Mesothelial cell of epicardium (in vitro differentiated cells): ENCODE data around the gene ESRRA. TPM values are rescaled to one million over a fixed set of nuclear protein-coding genes. Genes with fewer than 3 reads are reported as not detected.

ENCODE experiments used
- DNase-seq, 2 experiments: peaks; one replicate each; pipeline ENCODE4 v3.0.0; 2021; ENCODE audit warnings: low spot score in 2 of 2; ENCODE audit not compliant: unreplicated experiment in 2 of 2
- H3K27ac Mint-ChIP-seq: 2 replicates; pipeline ENCODE4 v1.8.0; 2021; ENCODE audit warnings: mixed read lengths
- H3K27me3 Mint-ChIP-seq: 2 replicates; pipeline ENCODE4 v1.8.0; 2021; ENCODE audit warnings: low read depth, mixed read lengths
- H3K36me3 Mint-ChIP-seq: 2 replicates; pipeline ENCODE4 v1.8.0; 2021; ENCODE audit warnings: mixed read lengths
- H3K4me1 Mint-ChIP-seq: 2 replicates; pipeline ENCODE4 v1.8.0; 2021; ENCODE audit warnings: mixed read lengths
- H3K4me3 Mint-ChIP-seq: 2 replicates; pipeline ENCODE4 v1.8.0; 2021; ENCODE audit warnings: mild to moderate bottlenecking, moderate library complexity, mixed read lengths
- H3K9me3 Mint-ChIP-seq: 2 replicates; pipeline ENCODE4 v1.8.0; 2021; ENCODE audit warnings: mixed read lengths
- total RNA-seq: library from RNA; stranded (reverse); gene quantifications from 3 replicates; pipeline ENCODE4 v1.2.1, GENCODE V29; 2021
- TF ChIP-seq, protein P1 (sequence below): fragments of 200-600 bp; sonication (generic); IDR thresholded peaks from one replicate; pipeline ENCODE4 v1.5.0; 2021; ENCODE audit warnings: antibody characterized with exemption; ENCODE audit not compliant: unreplicated experiment

The ESRRA gene
- total RNA-seq, 1 donor from 2014 or later: 26.6 TPM

DNA sequence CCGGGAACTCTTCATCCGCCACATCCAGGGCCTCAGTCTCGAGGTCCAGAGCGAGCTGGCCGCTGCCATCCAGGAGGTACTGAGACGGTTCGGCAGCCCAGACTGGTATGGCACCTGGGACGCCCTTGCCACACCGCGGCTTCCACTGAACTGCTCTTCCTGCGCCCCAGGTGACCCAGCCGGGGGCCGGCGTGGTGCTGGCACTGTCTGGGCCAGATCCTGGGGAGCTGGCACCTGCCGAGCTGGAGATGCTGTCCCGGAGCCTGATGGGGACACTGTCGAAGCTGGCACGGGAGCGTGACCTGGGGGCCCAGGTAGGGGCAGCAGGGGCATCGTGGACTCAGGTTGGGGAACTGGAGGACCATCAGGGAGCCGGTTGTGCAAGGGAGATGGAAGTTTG, 36.1 kb downstream of the ESRRA start:
- peak overlapping the region; percentile 63 for H3K4me3 Mint-ChIP-seq
- H3K27me3 Mint-ChIP-seq: peaks cover 3% of the 10 kb centered on the region
- no peaks in the 10 kb centered on the region for H3K36me3 Mint-ChIP-seq
- DNase-seq: no peak
- TF ChIP-seq, protein P1, sequence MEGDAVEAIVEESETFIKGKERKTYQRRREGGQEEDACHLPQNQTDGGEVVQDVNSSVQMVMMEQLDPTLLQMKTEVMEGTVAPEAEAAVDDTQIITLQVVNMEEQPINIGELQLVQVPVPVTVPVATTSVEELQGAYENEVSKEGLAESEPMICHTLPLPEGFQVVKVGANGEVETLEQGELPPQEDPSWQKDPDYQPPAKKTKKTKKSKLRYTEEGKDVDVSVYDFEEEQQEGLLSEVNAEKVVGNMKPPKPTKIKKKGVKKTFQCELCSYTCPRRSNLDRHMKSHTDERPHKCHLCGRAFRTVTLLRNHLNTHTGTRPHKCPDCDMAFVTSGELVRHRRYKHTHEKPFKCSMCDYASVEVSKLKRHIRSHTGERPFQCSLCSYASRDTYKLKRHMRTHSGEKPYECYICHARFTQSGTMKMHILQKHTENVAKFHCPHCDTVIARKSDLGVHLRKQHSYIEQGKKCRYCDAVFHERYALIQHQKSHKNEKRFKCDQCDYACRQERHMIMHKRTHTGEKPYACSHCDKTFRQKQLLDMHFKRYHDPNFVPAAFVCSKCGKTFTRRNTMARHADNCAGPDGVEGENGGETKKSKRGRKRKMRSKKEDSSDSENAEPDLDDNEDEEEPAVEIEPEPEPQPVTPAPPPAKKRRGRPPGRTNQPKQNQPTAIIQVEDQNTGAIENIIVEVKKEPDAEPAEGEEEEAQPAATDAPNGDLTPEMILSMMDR: no peak
- no peaks in the 10 kb centered on the region for H3K9me3 Mint-ChIP-seq
- no peak overlapping the region for H3K27ac Mint-ChIP-seq
- peaks cover 13% of the 10 kb centered on the region for H3K4me1 Mint-ChIP-seq

DNA sequence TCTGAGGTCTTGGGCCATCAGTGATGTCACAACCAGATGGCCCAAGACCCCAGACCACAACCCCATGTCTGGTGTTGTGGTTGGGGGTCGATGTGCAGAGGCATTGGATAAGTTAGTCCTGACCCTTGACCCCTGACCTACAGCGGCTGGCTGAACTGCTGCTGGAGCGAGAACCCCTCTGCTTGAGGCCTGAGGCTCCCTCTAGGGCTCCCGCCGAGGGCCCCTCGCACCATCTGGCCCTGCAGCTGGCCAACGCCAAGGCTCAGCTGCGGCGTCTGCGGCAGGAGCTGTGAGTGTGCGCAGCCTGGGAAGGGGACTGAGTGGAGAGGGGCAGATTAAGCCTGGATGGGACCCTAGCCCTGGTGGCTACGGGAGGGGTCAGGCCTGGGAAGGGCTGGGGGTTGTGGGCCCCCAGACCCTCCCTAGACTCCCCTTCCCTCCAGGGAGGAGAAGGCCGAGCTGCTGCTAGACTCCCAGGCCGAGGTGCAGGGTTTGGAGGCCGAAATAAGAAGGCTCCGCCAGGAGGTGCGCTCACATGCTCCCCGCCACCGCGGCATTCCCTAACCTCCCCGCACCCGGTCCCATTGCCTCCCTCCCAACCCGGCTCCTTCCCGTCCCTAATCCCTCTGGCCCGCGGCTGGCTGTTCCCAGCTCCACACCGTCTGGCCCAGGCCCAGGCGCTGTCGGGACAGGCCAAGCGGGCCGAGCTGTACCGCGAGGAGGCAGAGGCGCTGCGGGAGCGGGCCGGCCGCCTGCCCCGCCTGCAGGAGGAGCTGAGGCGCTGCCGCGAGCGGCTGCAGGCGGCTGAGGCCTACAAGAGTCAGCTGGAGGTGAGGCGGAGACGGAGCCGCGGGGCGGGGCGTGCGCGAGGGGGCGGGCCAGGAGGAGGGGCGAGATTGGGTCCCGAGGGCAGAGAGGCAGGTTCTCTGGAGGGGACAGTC, 36.8 kb downstream of the ESRRA start:
- TF ChIP-seq, protein P1: no peak
- Mint-ChIP-seq H3K27me3 (peaks cover 3% of the 10 kb centered on the region), H3K27ac (peak overlapping the region; percentile 56), H3K4me1 (peaks cover 13% of the 10 kb centered on the region), H3K9me3 (no peaks in the 10 kb centered on the region), H3K4me3 (peak overlapping the region; percentile 44), H3K36me3 (no peaks in the 10 kb centered on the region)
- DNase-seq: peak; percentile 79 to 90

- DNase-seq: no peak
- peaks cover 3% of the 10 kb centered on the region for H3K27me3 Mint-ChIP-seq
- H3K4me1 Mint-ChIP-seq: peaks cover 11% of the 10 kb centered on the region
- H3K27ac Mint-ChIP-seq: no peak overlapping the region
- no peaks in the 10 kb centered on the region for H3K36me3 Mint-ChIP-seq
- no peaks in the 10 kb centered on the region for H3K9me3 Mint-ChIP-seq
- no peak overlapping the region for H3K4me3 Mint-ChIP-seq
- TF ChIP-seq, protein P1: no peak
Observed at GRCh38 chr11:64342869-64343745, 37.8 kb downstream of the ESRRA start.

- H3K27me3 Mint-ChIP-seq: peaks cover 3% of the 10 kb centered on the region
- peaks cover 8% of the 10 kb centered on the region for H3K4me1 Mint-ChIP-seq
- TF ChIP-seq, protein P1: no peak
- H3K4me3 Mint-ChIP-seq: no peak overlapping the region
- no peak overlapping the region for H3K27ac Mint-ChIP-seq
- H3K36me3 Mint-ChIP-seq: no peaks in the 10 kb centered on the region
- H3K9me3 Mint-ChIP-seq: no peaks in the 10 kb centered on the region
- no peak for DNase-seq
Observed at GRCh38 chr11:64343767-64344559, 38.6 kb downstream of the ESRRA start.

DNA sequence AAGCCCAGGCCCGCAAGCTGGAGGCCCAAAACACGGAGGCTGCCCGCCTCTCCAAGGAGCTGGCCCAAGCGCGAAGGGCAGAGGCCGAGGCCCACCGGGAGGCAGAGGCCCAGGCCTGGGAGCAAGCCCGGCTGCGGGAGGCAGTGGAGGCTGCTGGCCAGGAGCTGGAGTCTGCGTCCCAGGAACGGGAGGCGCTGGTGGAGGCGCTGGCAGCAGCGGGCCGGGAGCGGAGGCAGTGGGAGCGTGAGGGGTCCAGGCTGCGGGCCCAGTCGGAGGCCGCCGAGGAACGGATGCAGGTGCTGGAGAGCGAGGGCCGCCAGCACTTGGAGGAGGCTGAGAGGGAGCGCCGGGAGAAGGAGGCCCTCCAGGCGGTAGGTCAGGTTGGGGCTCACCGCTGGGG, 39.5 kb downstream of the ESRRA start:
- DNase-seq: no peak
- Mint-ChIP-seq H3K36me3 (no peaks in the 10 kb centered on the region), H3K27me3 (peaks cover 3% of the 10 kb centered on the region), H3K4me3 (no peak overlapping the region), H3K9me3 (no peaks in the 10 kb centered on the region), H3K27ac (no peak overlapping the region), H3K4me1 (peaks cover 8% of the 10 kb centered on the region)
- TF ChIP-seq, protein P1: no peak
